OCI-LY7 (cell line): ENCODE data around the gene GSG1L2.

Experiments
- EZH2phosphoT487 ChIP-seq: fragments of 200-600 bp; sonication (generic); IDR thresholded peaks from 2 replicates; pipeline ENCODE4 v1.6.1; 2018; ENCODE audit warnings: low read depth, borderline replicate concordance, mild to moderate bottlenecking, mixed run types, antibody characterized with exemption, low read length, moderate library complexity, mixed read lengths
- TF ChIP-seq, protein P1 (sequence below): fragments of 200-600 bp; sonication (generic); conservative IDR thresholded peaks from 2 replicates; pipeline ENCODE4 v1.5.1; 2014; ENCODE audit warnings: mild to moderate bottlenecking, antibody characterized with exemption, low read length, moderate library complexity, mixed read lengths

GRCh38 chr17:9821921-9822320 is at the start of gene GSG1L2:
- TF ChIP-seq, protein P1, sequence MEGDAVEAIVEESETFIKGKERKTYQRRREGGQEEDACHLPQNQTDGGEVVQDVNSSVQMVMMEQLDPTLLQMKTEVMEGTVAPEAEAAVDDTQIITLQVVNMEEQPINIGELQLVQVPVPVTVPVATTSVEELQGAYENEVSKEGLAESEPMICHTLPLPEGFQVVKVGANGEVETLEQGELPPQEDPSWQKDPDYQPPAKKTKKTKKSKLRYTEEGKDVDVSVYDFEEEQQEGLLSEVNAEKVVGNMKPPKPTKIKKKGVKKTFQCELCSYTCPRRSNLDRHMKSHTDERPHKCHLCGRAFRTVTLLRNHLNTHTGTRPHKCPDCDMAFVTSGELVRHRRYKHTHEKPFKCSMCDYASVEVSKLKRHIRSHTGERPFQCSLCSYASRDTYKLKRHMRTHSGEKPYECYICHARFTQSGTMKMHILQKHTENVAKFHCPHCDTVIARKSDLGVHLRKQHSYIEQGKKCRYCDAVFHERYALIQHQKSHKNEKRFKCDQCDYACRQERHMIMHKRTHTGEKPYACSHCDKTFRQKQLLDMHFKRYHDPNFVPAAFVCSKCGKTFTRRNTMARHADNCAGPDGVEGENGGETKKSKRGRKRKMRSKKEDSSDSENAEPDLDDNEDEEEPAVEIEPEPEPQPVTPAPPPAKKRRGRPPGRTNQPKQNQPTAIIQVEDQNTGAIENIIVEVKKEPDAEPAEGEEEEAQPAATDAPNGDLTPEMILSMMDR, result no peak
- no peak for TF ChIP-seq EZH2phosphoT487
